Keratinocyte (primary cell): ENCODE data around the gene HAO2. TPM values are rescaled to one million over a fixed set of nuclear protein-coding genes. Genes with fewer than 3 reads are reported as not detected.

Experiments
- DNase-seq: peaks from one replicate; pipeline ENCODE4 v3.0.0-alpha.2; 2011; ENCODE audit warnings: low read depth, missing footprints, low spot score
- FAIRE-seq: peaks from 2 replicates; lab custom pipeline; 2011; peaks lifted over from hg19 to GRCh38; lab: Jason Lieb, UNC
- H2AFZ ChIP-seq: 2 replicates; pipeline ENCODE4 v1.6.0; 2012; ENCODE audit warnings: low read length, control low read depth, inconsistent platforms; ENCODE audit not compliant: control insufficient read depth
- H3K27ac ChIP-seq: 2 replicates; pipeline ENCODE4 v1.5.1; 2011; ENCODE audit warnings: low read length; ENCODE audit not compliant: control insufficient read depth, insufficient read depth
- H3K27me3 ChIP-seq: 3 replicates; pipeline ENCODE4 v1.6.0; 2011; ENCODE audit warnings: low read length; ENCODE audit not compliant: control insufficient read depth, insufficient read depth; ENCODE audit errors: extremely low read depth
- H3K36me3 ChIP-seq, 2 experiments: 2 replicates in 1 of 2; 3 replicates in 1 of 2; pipeline ENCODE4 v1.5.1; 2011; ENCODE audit warnings: low read length in 2 of 2, mild to moderate bottlenecking in 1 of 2; ENCODE audit not compliant: control insufficient read depth in 2 of 2, insufficient read depth in 2 of 2; ENCODE audit errors: extremely low read depth in 1 of 2
- H3K4me1 ChIP-seq: 3 replicates; pipeline ENCODE4 v1.5.1; 2011; ENCODE audit warnings: low read length; ENCODE audit not compliant: control insufficient read depth, insufficient read depth; ENCODE audit errors: extremely low read depth
- H3K4me2 ChIP-seq: 3 replicates; pipeline ENCODE4 v1.6.0; 2011; ENCODE audit warnings: low read depth, low read length; ENCODE audit not compliant: control insufficient read depth, insufficient read depth; ENCODE audit errors: extremely low read depth
- H3K4me3 ChIP-seq, 3 experiments: fragments of 200-600 bp in 1 of 3; sonication (generic) in 1 of 3; 2 replicates in 2 of 3; 3 replicates in 1 of 3; pipeline ENCODE4 v1.5.1; 2011 to 2016; ENCODE audit warnings: low read length in 3 of 3, mild to moderate bottlenecking in 3 of 3, control low read depth in 2 of 3, inconsistent platforms in 1 of 3, low read depth in 1 of 3, mixed read lengths in 1 of 3, mixed run types in 1 of 3, moderate library complexity in 1 of 3; ENCODE audit not compliant: control insufficient read depth in 2 of 3, insufficient read depth in 2 of 3; ENCODE audit errors: extremely low read depth in 1 of 3
- H3K79me2 ChIP-seq: 2 replicates; pipeline ENCODE4 v1.6.0; 2012; ENCODE audit warnings: low read length; ENCODE audit not compliant: control insufficient read depth, insufficient read depth
- H3K9ac ChIP-seq: 3 replicates; pipeline ENCODE4 v1.6.0; 2011; ENCODE audit warnings: low read length; ENCODE audit not compliant: control insufficient read depth, insufficient read depth; ENCODE audit errors: extremely low read depth
- H3K9me1 ChIP-seq: 3 replicates; pipeline ENCODE4 v1.6.0; 2011; ENCODE audit warnings: low read length; ENCODE audit not compliant: control insufficient read depth, insufficient read depth; ENCODE audit errors: extremely low read depth
- H3K9me3 ChIP-seq: 2 replicates; pipeline ENCODE4 v1.5.1; 2012; ENCODE audit warnings: low read depth, low read length; ENCODE audit not compliant: control insufficient read depth
- H4K20me1 ChIP-seq: 3 replicates; pipeline ENCODE4 v1.6.0; 2011; ENCODE audit warnings: low read length; ENCODE audit not compliant: control insufficient read depth, insufficient read depth; ENCODE audit errors: extremely low read depth
- CTCF ChIP-seq, 3 experiments: IDR thresholded peaks in 1 of 3; conservative IDR thresholded peaks in 1 of 3; optimal IDR thresholded peaks in 1 of 3; 2 replicates in 2 of 3; 3 replicates in 1 of 3; pipeline versions ENCODE3 to v1.5.1; 2011; ENCODE audit warnings: low read length in 3 of 3, mild to moderate bottlenecking in 3 of 3, moderate library complexity in 2 of 3, control low read depth in 1 of 3, inconsistent platforms in 1 of 3; ENCODE audit not compliant: insufficient read depth in 2 of 3; ENCODE audit errors: extremely low read depth in 1 of 3
- EZH2 ChIP-seq: IDR thresholded peaks from one replicate; pipeline ENCODE4 v1.6.1; 2012; ENCODE audit warnings: inconsistent platforms, mild to moderate bottlenecking, low read length, moderate library complexity
- dilution Hi-C: fragments of 300-500 bp; cut with MboI; formaldehyde crosslinking; loops from one replicate; pipeline ENCODE4 v1.7.0; 2020; ENCODE audit warnings: low sequenced_read_pairs; ENCODE audit not compliant: extremely low pct_ligation_motif_present
- polyA plus RNA-seq, 5 experiments: library from polyadenylated mRNA; depleted of rRNA in 3 of 5; stranded (reverse) in 3 of 5; stranded (forward) in 1 of 5; unstranded in 1 of 5; fragments of >200 nt; gene quantifications; 1 replicate in 1 of 5; 2 replicates in 3 of 5; 3 replicates in 1 of 5; pipeline versions ENCODE4 v1.2.1 to v1.2.3, GENCODE V29; 2011 to 2012; ENCODE audit warnings: missing spikeins in 2 of 5, low read depth in 1 of 5, low replicate concordance in 1 of 5

HAO2 gene
- polyA plus RNA-seq, 1 donor (not counting 4 experiments of a cell fraction or from before 2014, with no cell fraction given): not detected

DNA sequence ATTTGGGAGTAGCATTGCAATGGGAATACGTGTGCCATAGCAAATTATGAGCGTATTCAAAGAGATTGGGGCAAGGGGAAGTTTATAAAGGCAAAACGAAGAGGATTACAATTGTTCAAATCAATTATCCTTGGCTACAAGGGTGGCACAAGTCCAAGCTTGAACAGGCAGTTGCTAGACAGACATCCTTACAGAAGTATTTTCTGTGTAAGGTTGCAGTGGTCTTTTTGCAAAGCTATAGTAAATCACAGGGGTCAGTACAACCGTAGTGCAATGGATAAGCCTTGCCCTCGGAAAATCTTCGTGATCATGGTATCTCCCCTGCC lies 37.4 kb upstream of the HAO2 start:
- H3K4me2 ChIP-seq: no peak overlapping the region
- FAIRE-seq (no peak), DNase-seq (no peak)
- no peak overlapping the region for H3K9ac ChIP-seq
- no peaks in the 10 kb centered on the region for H4K20me1 ChIP-seq
- no peaks in the 10 kb centered on the region for H3K79me2 ChIP-seq
- no peak overlapping the region for H3K27ac ChIP-seq
- no peak for TF ChIP-seq EZH2
- no peak for TF ChIP-seq CTCF (optimal IDR thresholded peaks at IDR 0.05 in 1 of 3, IDR thresholded peaks at IDR 0.05 in 1 of 3, conservative IDR thresholded peaks at IDR 0.05 in 1 of 3; ENCODE audit: extremely low read depth in 1 of 3, insufficient read depth in 2 of 3, low read length in 3 of 3)
- H3K4me3 ChIP-seq: no peak overlapping the region
- H3K4me1 ChIP-seq: peaks cover 5% of the 10 kb centered on the region
- H2AFZ ChIP-seq: no peak overlapping the region
- H3K36me3 ChIP-seq: no peaks in the 10 kb centered on the region
- H3K9me3 ChIP-seq: no peaks in the 10 kb centered on the region
- H3K27me3 ChIP-seq: no peaks in the 10 kb centered on the region
- dilution Hi-C loops: no loop called here
- no peaks in the 10 kb centered on the region for H3K9me1 ChIP-seq

DNA sequence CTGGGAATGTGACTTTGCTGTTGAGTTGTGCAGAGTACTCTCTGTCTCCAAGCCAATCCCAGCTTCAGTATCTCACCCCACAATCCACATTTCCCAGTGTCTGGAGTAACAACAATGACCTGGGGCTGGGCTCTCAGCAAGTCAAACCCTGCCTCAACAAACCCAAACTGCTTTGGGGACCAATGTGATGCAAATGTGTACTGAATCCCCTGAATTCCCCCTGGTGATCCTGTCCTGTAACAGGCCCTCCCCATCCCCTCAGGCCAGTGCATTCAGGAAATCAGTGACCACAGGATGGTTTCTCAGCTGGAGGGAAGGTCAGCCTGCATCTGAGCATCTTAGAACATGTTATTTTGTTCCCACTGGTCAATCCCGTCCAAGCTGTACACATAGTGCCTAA lies 36.7 kb upstream of the HAO2 start:
- H4K20me1 ChIP-seq: no peaks in the 10 kb centered on the region
- H3K9me1 ChIP-seq: no peaks in the 10 kb centered on the region
- FAIRE-seq: no peak
- no peak overlapping the region for H3K27ac ChIP-seq
- H3K9me3 ChIP-seq: no peaks in the 10 kb centered on the region
- dilution Hi-C loops: no loop called here
- no peak for DNase-seq
- H3K36me3 ChIP-seq: no peaks in the 10 kb centered on the region
- H3K4me1 ChIP-seq: peaks cover 5% of the 10 kb centered on the region
- no peak overlapping the region for H3K9ac ChIP-seq
- TF ChIP-seq EZH2 (no peak), CTCF (optimal IDR thresholded peaks at IDR 0.05 in 1 of 3, IDR thresholded peaks at IDR 0.05 in 1 of 3, conservative IDR thresholded peaks at IDR 0.05 in 1 of 3; ENCODE audit: extremely low read depth in 1 of 3, insufficient read depth in 2 of 3, low read length in 3 of 3) (no peak)
- H2AFZ ChIP-seq: no peak overlapping the region
- no peak overlapping the region for H3K4me3 ChIP-seq
- no peaks in the 10 kb centered on the region for H3K79me2 ChIP-seq
- no peak overlapping the region for H3K4me2 ChIP-seq
- H3K27me3 ChIP-seq: no peaks in the 10 kb centered on the region
